GM18951 (cell line): ENCODE data around the gene C20orf144.

ENCODE experiments used
- POLR2A ChIP-seq: IDR thresholded peaks from 4 replicates; pipeline ENCODE4 v1.6.1; 2011; ENCODE audit warnings: mild to moderate bottlenecking; ENCODE audit not compliant: insufficient read length, insufficient read depth; ENCODE audit errors: extremely low read depth
- in situ Hi-C: fragments of 300-500 bp; cut with MboI; formaldehyde crosslinking; loops from one replicate; pipeline ENCODE4 v1.12.0; 2022; ENCODE audit warnings: low sequenced_read_pairs, mixed read lengths, inconsistent platforms; ENCODE audit not compliant: unreplicated experiment

C20orf144 gene

DNA sequence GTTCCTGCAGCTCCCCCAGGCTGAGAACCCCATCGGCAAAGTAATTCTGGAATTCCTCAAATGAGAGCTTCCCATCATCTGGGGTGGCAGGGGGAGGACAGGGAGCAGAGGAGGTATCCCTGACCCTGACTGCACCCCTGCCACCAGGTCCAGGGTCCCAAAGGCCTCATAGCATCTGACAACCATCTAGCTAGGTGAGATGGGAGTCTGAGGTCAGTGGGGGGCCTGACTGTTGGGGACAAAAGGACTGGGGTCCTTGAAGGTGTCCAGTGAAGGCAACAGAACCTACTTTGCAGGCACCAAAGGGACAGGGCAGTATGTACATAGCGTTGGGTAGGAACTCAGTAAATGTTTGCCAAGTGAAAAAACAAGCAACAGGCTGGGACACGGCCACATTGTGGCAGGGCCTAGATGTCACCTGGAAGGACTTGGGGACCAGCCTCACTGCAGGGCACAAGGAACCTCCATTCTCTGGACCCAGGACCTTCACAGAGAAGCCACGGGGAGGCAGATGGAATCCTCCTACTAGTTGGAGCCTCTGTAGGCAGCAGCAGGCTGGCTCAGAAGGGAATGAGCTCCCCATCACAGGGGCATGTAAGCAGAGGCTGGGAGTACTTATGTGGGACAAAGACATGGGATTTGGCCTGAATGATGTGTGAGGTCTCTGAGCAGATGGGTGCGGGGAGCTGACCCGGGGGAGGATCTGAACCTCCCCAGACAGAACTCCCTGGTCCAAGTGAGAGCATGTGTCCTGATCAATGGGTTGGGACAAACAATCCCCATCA is 8.8 kb downstream of the C20orf144 start:
- no peak for TF ChIP-seq POLR2A
- in situ Hi-C loops = no loop called here

DNA sequence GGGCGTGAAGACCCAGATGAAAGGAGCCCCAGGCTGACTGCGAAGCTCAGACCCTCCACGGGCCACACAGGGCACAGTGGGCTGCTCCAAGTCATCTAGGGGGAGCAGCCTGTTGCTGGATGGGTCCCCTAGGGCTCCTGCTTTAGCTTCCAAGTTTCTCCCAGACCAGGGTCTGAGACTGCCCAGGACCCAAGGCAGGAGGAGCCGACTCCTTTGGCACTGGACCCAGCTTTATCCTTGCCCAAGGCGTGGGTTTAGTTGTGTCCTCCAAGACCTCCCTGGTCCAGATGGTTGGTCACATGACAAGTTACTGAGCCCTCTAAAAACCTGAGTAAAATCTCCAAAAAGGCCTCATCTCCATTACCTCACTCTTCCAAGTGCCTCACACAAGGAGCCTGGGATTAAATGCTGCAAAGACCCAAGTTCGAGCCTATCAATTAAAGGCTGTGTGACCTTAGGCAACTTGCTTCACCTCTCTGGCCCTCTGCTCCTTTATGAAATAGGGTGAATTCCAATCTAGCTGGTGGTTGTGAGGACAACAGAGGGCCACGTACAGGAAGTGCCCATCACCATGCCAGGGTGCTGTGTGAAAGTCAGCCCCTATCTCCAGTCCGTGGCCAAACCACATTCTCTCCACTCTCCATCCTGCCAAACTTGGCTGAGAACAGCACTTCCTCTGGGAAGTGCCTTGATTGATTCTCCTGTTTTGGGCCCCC is 9.6 kb downstream of the C20orf144 start:
- TF ChIP-seq POLR2A = no peak
- in situ Hi-C loops = no loop called here

DNA sequence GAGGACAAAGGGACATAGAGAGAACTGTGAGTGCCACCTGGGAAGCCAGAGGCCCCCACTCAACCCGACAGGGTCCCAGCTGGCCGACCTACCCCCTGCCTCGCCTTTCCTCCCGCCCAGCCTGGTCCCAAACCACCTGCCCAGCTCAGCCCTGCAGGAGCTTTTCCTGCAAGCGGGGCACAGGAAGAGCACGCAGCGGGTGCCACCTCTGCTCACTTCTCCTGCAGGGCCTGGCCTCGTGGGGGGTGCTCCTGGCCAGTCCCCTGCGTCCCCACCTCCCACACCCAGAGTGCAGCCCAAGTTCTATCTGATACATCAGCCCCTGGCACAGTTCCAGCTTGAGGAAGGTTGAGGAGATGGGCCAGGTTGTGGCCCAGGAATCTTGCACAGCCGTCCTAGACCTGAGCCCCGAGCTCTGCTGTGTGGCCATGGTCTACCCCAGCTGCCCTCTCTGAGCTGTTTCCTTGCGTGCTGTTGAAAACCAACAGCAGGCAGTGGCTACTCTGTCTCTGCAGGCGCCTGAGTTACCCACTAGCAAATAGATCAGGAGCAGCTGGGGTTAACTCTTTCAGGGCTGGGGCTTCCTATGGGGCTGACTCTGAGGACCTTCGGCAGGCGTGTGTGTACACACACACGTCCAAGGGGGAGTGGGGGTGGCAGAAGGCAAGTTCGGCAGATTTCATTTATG is 10.4 kb downstream of the C20orf144 start:
- in situ Hi-C loops = no loop called here

DNA sequence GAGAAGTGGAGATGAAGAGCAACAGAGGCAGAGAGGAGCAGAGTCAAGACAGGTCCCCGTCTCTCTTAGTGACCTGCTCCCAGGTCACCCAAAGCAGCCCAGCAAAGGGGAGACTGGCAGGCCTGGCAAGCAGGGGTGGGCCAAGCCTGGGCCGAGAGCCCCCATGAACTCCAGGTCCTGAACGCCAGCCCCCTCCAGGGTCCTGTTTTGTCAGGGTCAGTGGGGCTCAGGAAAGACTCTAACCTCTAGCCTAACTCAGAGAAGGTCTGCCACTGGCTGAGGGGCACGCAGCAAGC is 10.9 kb downstream of the C20orf144 start:
- TF ChIP-seq POLR2A = no peak
- in situ Hi-C loops = no loop called here

More for the DNA sequence above, 10.4 kb downstream of the C20orf144 start:
- TF ChIP-seq POLR2A = no peak

DNA sequence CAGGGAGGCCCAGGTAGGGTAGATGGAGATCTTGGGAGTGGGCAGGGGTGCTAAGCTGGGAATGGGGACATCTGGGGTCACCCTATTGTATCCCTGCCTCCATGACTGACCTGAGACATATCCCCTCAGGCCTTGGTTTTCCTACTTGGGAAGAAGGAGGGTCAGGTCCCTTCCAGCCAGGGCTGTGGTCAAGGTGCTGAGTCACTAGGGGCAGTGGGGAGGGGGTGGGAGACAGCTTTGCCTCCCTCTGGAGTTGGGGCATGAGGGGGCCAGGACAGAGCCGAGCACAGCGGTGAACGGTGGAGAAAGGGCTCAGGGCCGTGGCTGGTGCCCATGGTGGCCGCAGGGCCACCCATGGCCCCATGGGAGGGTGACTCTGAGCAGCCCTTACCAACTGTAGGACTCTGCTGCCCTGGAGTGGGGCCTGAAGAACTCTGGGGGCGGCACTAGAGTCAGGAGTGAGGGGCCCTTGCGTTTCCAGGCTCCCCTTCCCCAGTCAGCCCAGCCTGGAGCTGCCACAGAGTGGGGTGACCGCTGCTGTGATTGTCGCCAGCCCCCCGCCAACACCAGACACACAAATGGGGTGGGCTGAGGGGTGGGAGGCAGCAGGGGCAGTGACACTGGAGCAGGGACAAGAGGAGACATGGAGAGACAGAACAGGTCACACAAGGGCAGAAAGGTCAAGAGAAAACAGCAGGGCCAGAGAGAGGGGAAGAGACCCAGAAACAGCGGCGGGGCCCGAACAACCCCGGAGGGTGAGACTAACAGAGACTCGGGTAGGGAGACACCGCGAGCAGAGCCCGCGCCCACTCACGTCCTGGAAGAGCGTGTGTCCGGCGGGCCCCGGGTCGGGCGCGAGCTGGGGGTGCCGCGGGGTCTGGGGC is 11.5 kb downstream of the C20orf144 start:
- no peak for TF ChIP-seq POLR2A
- in situ Hi-C loops = no loop called here

DNA sequence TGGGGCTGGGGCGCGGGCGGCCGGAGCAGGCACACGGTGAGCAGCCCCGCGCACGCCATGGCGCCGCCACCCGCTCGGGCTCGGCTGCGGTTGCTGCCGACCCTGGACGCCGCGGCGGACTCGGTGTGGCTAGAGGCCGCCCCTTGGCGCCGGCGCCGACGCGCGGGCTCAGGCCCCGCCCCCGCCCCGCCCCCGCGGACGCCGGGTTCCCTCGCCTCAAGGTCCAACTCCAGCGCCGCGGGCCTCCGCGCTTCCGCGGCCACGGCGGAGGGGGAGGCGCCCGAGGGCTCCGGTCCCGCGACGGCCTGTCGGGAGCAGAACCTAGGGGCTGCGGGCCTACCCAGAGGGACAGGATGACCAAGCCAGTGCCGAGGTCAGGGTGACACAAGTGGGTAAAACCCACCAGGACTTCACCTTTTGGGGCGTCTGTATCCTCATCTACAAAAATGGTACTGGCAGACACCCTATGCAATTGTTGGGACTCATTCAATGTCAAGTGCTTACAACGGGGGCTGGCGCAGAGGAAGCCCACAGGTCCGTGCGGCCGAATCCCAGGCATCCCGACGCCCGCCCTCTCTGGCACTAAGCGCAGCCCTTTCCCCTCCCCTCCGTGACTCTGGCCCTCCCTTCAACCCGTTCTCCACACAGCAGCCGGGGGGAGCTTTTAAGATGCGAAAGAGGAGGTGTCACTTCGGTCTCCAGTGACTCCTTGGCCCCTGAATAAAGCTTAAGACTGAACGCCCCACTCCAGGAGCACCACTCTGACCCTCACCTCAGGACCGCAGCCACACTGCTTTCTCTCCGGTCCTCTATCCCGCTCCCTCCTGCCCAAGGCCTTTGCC is 12.4 kb downstream of the C20orf144 start, which contains the start of gene NECAB3:
Gene NECAB3 (minus strand): TSS at position 135 of the 842 bp plus-strand sequence. CDS start 76 bp downstream, at position 59.
- TF ChIP-seq POLR2A = peak; percentile 61
- in situ Hi-C loops = no loop called here

DNA sequence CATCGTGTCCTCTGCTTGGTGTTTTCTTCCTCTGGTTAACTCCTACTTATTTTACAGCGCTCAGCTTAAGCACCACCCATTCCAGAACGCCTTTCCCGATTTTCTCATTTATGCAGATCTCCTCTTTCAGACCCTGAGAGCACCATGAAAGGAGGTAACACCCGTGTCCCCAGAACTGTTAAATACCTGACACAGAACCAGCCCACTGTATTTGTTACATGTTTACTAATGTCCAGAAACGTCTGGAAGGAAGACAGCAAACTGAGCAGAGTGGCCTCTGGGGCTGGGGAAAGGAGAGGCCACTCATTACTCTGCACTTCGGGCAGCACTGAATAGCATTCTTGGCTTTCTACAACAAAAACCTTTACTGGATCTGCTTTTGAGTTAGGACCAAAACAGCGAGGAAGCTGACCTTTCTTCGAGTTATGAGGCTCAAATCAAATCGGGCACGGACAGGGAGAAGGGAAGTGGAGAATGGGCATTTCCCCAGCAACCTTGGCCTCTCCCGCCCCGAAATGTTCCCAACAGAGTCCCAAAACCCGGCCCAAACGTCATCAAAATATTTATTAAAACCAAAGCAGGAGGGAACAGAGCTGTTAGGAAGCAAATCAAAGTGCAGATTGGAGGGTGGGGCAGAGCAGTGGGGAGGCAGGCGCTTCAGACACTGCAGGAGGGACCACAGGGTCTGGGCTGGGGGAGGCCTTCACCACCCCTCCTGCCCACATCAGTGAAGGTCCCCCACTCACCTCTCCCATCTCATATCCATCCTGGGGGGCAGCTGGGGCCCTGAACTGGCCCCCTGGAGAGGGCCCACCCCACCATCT is 13.2 kb downstream of the C20orf144 start:
- TF ChIP-seq POLR2A = no peak
- in situ Hi-C loops = no loop called here

DNA sequence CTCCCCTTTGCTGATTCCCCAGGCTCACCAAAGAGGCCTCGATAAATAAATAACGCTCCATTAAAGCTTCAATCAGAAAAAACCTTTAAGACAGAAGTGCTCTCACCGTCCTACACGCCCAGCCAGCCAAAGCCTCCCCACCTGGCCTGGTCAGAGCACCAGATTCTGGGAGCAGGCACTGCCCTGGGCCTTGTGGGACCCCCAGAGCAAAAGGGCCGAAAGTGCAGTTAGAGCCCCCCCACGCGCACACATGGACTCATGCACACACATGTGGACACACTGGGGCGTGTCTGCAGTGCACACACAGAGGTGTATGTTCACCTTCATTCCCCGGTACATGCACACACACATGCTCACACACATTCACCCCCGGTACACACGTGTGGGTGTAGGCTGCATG is 14.0 kb downstream of the C20orf144 start:
- no peak for TF ChIP-seq POLR2A
- in situ Hi-C loops = no loop called here

DNA sequence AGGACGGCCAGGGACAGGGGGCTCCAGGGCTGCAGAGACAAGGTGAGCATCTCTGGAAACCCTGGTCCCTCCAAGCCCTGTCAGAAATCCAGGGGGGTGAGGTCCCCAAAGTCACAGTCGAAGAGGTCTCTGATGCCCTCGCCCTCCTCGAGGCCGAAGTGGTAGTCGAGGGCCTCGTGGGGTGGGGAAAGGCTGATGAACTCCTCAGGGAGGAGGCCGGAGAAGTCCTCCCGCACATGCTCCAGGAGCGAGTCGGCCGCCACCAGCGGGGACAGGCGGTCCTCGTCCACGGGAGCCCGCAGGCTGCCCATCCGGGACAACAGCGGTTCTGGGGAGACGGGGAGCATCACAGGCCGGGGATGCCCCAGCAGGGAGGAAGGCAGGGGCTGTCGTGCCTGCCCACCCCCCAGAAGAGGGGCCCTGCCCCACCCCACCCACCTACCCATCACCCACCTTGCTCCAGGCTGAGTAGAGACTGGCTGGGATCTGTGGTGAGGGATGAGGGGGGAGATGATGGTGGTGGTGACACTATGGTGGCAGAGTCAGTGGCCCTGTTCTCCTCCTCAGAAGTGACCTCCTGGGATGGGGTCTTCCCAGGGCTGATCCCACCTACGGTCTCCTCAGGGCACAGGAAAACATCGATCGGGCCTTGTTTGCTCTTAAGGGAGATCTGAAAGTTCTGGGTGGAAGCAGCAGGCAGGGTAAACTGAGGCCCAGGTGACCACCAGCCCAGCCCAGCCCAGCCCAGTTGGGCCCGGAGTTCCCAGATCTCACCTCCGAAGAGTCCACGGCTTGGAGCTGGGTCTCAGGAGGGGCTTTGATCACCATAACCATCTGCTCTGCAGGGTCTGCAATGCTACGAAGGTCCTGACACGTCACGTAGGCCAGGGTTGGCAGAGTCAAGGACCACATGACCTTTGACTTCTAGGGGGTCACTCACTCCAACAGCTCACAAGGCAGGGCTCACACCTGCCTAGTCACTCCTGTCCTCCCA is 14.8 kb downstream of the C20orf144 start:
- in situ Hi-C loops = no loop called here
- TF ChIP-seq POLR2A = no peak

DNA sequence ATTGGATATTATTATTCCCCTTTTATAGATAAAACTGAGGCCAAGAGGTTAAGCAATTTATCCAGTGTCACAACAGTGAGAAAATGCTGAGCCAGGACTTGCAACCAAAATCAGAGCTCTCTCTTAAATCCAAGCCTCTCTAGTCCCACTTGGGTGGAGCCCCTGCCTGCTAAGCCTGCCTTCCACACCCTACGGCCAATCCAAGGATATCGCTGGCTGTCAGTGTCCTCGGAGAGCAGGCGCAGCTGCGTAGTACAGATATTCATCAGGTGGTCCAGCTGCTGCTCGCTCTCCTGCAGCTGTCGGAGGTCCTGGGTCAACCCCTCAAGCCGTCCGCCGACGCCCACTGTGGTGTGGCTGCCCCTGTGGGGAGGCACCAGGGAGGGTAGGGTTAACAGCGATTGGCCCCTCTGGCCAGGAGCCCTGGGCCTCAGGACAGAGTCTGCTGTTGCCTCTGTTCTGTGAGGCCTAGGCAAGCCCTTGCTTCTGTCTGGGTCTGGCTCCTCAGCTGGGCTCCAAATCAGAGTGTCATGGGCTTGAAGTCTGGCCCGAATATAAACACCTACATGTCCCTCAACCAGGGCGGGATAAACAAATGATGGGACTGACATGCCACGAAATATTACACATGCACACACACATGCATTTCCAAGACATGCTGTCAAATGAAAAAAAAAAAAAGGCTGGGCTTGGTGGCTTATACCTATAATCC is 16.0 kb downstream of the C20orf144 start:
- TF ChIP-seq POLR2A = no peak
- in situ Hi-C loops = no loop called here
